Muscle of leg (tissue), 11 donors: ENCODE results near the gene HIVEP3. TPM values are rescaled to one million over a fixed set of nuclear protein-coding genes. Genes with fewer than 3 reads are reported as not detected.

Source experiments
- DNase-seq: peaks from one replicate; pipeline ENCODE4 v3.0.0; 2013
- H3K27ac ChIP-seq: one replicate; pipeline ENCODE4 v1.5.1; 2013; ENCODE audit warnings: mild to moderate bottlenecking, low read length, control low read depth
- H3K27me3 ChIP-seq: one replicate; pipeline ENCODE4 v1.6.1; 2013; ENCODE audit warnings: low read length; ENCODE audit not compliant: control insufficient read depth, insufficient read depth
- H3K36me3 ChIP-seq: one replicate; pipeline ENCODE4 v1.6.1; 2013; ENCODE audit warnings: low read length; ENCODE audit not compliant: control insufficient read depth, insufficient read depth
- H3K4me1 ChIP-seq: one replicate; pipeline ENCODE4 v1.6.1; 2013; ENCODE audit warnings: low read length; ENCODE audit not compliant: control insufficient read depth, insufficient read depth
- H3K4me3 ChIP-seq: one replicate; pipeline ENCODE4 v1.5.1; 2013; ENCODE audit warnings: low read length, control low read depth
- H3K9me3 ChIP-seq: replicated peaks from 2 replicates; pipeline ENCODE4 v1.6.1; 2013; ENCODE audit warnings: low read depth, low read length; ENCODE audit not compliant: control insufficient read depth
- WGBS: methylation state at CpG from one replicate; pipeline ENCODE4 v1.1.5; 2013; ENCODE audit warnings: missing lambda C conversion rate; ENCODE audit not compliant: insufficient coverage; 5-methylcytosine and 5-hydroxymethylcytosine counted together
- polyA plus RNA-seq, 8 donors: library from polyadenylated mRNA; unstranded; fragments of 120-200 nt; gene quantifications; one replicate each; pipeline versions ENCODE4 v1.2.1 to v1.2.3, GENCODE V29; 2013; ENCODE audit warnings: inconsistent platforms in 1 of 8, low replicate concordance in 1 of 8; ENCODE audit not compliant: insufficient read length in 8 of 8, insufficient read depth in 1 of 8
- total RNA-seq: library from RNA; stranded (reverse); fragments of 120-200 nt; gene quantifications from one replicate; pipeline ENCODE4 v1.2.4, GENCODE V29; 2013

The HIVEP3 gene
- total and polyA plus RNA-seq, 9 donors = 0.93 to 3.7 (median 2.7) TPM

- H3K9me3 ChIP-seq = no peaks in the 10 kb centered on the region
- peaks cover 46% of the 10 kb centered on the region for H3K4me1 ChIP-seq
- DNase-seq = no peak
- H3K27ac ChIP-seq = no peak overlapping the region
- no peaks in the 10 kb centered on the region for H3K27me3 ChIP-seq
- WGBS = 70% methylated on average over 9 of the region's 12 CpGs
- no peaks in the 10 kb centered on the region for H3K36me3 ChIP-seq
- no peak overlapping the region for H3K4me3 ChIP-seq
These were observed 376.4 kb downstream of the HIVEP3 start for GRCh38 chr1:41542196-41542930.

- no peak for DNase-seq
- H3K27ac ChIP-seq = no peak overlapping the region
- H3K27me3 ChIP-seq = no peaks in the 10 kb centered on the region
- no peaks in the 10 kb centered on the region for H3K9me3 ChIP-seq
- no peak overlapping the region for H3K4me3 ChIP-seq
- H3K4me1 ChIP-seq = peaks cover 49% of the 10 kb centered on the region
- WGBS = no CpG with 5 or more reads among the region's 1 CpG
- no peaks in the 10 kb centered on the region for H3K36me3 ChIP-seq
These were observed 377.1 kb downstream of the HIVEP3 start for GRCh38 chr1:41541592-41541952.

- H3K36me3 ChIP-seq = no peaks in the 10 kb centered on the region
- H3K27ac ChIP-seq = no peak overlapping the region
- H3K9me3 ChIP-seq = no peaks in the 10 kb centered on the region
- no peak for DNase-seq
- no peak overlapping the region for H3K4me3 ChIP-seq
- WGBS = 42% methylated on average over 6 of the region's 10 CpGs
- peaks cover 49% of the 10 kb centered on the region for H3K4me1 ChIP-seq
- H3K27me3 ChIP-seq = no peaks in the 10 kb centered on the region
These were observed 377.7 kb downstream of the HIVEP3 start for GRCh38 chr1:41540886-41541591.

GRCh38 chr1:41539999-41540398 is 378.7 kb downstream of the HIVEP3 start:
- no peaks in the 10 kb centered on the region for H3K36me3 ChIP-seq
- DNase-seq = no peak
- H3K27ac ChIP-seq = no peak overlapping the region
- WGBS = 91% methylated on average over 8 of the region's 8 CpGs
- peaks cover 56% of the 10 kb centered on the region for H3K4me1 ChIP-seq
- H3K27me3 ChIP-seq = no peaks in the 10 kb centered on the region
- H3K9me3 ChIP-seq = no peaks in the 10 kb centered on the region
- no peak overlapping the region for H3K4me3 ChIP-seq

GRCh38 chr1:41539418-41539805 is 379.3 kb downstream of the HIVEP3 start:
- Histone ChIP-seq H3K27ac (no peak overlapping the region), H3K4me1 (peaks cover 56% of the 10 kb centered on the region)
- WGBS = 89% methylated on average over 3 of the region's 6 CpGs

GRCh38 chr1:41538741-41539417 is 379.8 kb downstream of the HIVEP3 start:
- DNase-seq = no peak
- Histone ChIP-seq H3K9me3 (no peaks in the 10 kb centered on the region), H3K4me1 (peaks cover 56% of the 10 kb centered on the region), H3K27ac (no peak overlapping the region), H3K36me3 (no peaks in the 10 kb centered on the region), H3K4me3 (no peak overlapping the region), H3K27me3 (no peaks in the 10 kb centered on the region)
- WGBS = 92% methylated on average over 6 of the region's 9 CpGs

More at GRCh38 chr1:41539418-41539805, 379.3 kb downstream of the HIVEP3 start:
- Histone ChIP-seq H3K36me3 (no peaks in the 10 kb centered on the region), H3K27me3 (no peaks in the 10 kb centered on the region), H3K9me3 (no peaks in the 10 kb centered on the region), H3K4me3 (no peak overlapping the region)
- no peak for DNase-seq

GRCh38 chr1:41537788-41538351 is 380.9 kb downstream of the HIVEP3 start:
- Histone ChIP-seq H3K9me3 (no peaks in the 10 kb centered on the region), H3K4me3 (no peak overlapping the region), H3K36me3 (no peaks in the 10 kb centered on the region), H3K27me3 (no peaks in the 10 kb centered on the region), H3K27ac (peak overlapping the region; percentile 67), H3K4me1 (peaks cover 56% of the 10 kb centered on the region)
- WGBS = 20% methylated on average over 9 of the region's 10 CpGs
- DNase-seq = peak; percentile 81

- H3K36me3 ChIP-seq = no peaks in the 10 kb centered on the region
- H3K4me3 ChIP-seq = no peak overlapping the region
- no peaks in the 10 kb centered on the region for H3K9me3 ChIP-seq
- H3K27me3 ChIP-seq = peaks cover 2% of the 10 kb centered on the region
- H3K27ac ChIP-seq = peak overlapping the region; percentile 67
- H3K4me1 ChIP-seq = peaks cover 51% of the 10 kb centered on the region
- peak; percentile 33 for DNase-seq
- 11% methylated on average over 6 of the region's 6 CpGs for WGBS
These were observed 381.5 kb downstream of the HIVEP3 start for GRCh38 chr1:41537251-41537650.

- WGBS = 89% methylated on average over 3 of the region's 4 CpGs
- Histone ChIP-seq H3K4me3 (no peak overlapping the region), H3K36me3 (no peaks in the 10 kb centered on the region), H3K27me3 (peaks cover 2% of the 10 kb centered on the region), H3K27ac (peak overlapping the region; percentile 49), H3K4me1 (peaks cover 45% of the 10 kb centered on the region), H3K9me3 (no peaks in the 10 kb centered on the region)
- peak; percentile 49 for DNase-seq
These were observed 382.3 kb downstream of the HIVEP3 start for GRCh38 chr1:41536361-41536802.

- peak overlapping the region; percentile 49 for H3K27ac ChIP-seq
These were observed 383.0 kb downstream of the HIVEP3 start for GRCh38 chr1:41535716-41536115.

More at GRCh38 chr1:41535716-41536115, 383.0 kb downstream of the HIVEP3 start:
- H3K27me3 ChIP-seq = peaks cover 2% of the 10 kb centered on the region
- WGBS = 65% methylated on average over 4 of the region's 5 CpGs
- H3K4me1 ChIP-seq = peaks cover 39% of the 10 kb centered on the region
- no peak overlapping the region for H3K4me3 ChIP-seq
- H3K36me3 ChIP-seq = no peaks in the 10 kb centered on the region
- no peak for DNase-seq
- H3K9me3 ChIP-seq = no peaks in the 10 kb centered on the region
